IPS DF 19.7 (cell line): Measurements from ENCODE around the gene RNASE2.
"Not testable (repeated sequence)": the region's sequence is repeated elsewhere in the genome, so short reads cannot be mapped to it uniquely, and the experiment has no call there.

Experiments used
- DNase-seq: peaks from one replicate; pipeline ENCODE4 v3.0.0-alpha.2; 2013; ENCODE audit warnings: low read depth, low spot score

Gene RNASE2

DNA sequence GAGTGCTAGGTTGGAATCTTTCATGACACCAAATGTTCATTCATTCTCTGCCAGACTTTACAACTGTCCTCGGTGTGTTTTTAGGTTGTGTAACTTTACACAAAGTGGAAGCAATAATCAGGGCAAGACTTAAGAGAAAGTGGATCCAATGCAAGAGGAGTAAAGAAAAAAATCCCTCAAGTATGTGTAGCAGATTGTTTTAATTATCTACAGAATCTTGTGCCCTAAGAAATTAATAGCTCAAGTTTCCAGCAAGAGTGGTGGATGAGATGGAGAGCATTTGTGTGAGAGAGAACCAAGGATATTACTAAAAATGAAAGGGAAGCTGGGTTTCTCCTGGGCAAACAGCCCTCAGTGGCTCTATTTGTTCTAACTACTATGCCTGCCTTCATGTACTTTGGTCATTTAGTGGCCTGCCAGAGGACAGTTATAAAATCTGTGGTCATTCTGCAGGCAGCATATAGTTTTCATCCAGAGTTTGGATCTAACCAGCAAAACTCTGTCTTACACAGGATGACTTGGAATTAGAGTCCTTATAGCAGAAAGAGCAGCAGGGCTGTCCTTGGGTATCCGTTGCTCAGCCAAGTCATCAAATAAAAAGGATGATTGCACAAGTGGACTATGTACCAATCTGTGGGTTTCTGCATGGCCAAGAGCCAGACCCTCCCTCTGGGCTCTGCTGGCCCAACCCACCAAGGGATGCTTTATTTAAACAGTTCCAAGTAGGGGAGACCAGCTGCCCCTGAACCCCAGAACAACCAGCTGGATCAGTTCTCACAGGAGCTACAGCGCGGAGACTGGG is at the start of gene RNASE2:
TSS of gene RNASE2 (plus strand) at position 752 of the 802 bp plus-strand sequence. CDS start 285 bp downstream, outside the sequence.
- not testable (repeated sequence) for DNase-seq

DNA sequence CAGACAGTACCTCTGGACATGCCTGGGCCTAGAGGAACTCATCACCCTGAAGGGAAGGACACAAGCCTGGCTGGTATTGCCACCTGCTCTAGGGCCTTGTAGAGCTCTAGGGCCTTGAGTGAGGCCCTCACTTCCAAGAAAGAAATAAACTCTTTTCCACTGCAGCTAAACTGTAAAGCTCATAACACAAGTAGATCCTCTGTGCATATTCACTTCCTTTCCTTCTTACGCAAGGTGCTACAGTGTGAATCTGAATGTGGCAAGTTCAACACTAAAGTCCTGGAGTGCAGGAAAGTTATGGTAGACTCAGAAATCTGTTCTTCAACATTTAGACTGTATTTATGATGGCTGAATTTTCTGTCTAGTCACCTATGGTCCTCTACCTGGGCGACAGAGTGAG is 49.6 kb upstream of the RNASE2 start:
- DNase-seq = no peak

DNA sequence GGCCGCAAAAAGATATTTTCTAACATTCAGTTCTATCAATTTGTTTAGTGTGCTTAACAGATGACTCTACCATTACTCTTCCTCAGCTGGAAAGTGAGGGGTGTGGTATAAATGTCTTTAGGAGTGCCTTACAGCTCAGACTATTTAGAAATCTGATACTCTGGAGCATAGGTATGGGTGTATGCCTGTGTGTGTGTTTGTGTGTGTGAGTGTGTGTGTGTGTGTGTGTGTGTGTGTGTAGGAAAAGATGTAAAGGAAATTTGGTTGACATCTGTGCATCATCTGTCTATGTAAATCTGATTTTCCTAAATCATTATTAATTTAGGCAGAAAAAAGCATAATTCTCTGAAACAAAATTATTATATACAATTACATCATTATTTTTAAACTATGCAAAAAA is 48.1 kb upstream of the RNASE2 start:
- DNase-seq = no peak

DNA sequence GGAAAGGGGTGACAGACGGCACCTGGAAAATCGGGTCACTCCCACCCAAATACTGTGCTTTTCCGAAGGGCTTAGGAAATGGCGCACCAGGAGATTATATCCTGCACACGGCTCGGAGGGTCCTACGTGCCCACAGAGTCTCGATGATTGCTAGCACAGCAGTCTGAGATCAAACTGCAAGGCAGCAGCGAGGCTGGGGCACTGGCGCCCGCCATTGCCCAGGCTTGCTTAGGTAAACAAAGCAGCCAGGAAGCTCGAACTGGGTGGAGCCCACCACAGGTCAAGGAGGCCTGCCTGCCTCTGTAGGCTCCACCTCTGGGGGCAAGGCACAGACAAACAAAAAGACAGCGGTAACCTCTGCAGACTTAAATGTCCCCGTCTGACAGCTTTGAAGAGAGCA is 44.5 kb upstream of the RNASE2 start:
- not testable (repeated sequence) for DNase-seq

DNA sequence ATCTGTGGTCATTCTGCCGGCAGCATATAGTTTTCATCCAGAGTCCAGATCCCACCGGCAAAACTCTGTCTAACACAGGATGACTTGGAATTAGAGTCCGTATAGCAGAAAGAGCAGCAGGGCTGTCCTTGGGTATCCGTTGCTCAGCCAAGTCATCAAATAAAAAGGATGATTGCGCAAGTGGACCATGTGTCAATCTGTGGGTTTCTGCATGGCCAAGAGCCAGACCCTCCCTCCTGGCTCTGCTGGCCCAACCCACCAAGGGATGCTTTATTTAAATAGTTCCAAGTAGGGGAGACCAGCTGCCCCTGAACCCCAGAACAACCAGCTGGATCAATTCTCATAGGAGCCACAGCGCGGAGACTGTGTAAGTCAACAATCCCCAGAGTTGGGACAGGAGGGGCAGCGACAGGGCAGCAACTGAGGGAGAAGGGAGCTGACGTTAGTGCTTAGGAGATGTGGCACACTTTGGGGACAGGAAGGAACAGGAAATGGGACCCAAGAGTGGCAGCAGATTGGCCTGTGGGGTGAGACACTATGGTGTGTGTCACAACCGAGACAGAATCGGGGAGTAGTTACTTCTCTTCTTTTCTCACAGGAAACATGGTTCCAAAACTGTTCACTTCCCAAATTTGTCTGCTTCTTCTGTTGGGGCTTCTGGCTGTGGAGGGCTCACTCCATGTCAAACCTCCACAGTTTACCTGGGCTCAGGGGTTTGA is 36.1 kb upstream of the RNASE2 start:
- not testable (repeated sequence) for DNase-seq

DNA sequence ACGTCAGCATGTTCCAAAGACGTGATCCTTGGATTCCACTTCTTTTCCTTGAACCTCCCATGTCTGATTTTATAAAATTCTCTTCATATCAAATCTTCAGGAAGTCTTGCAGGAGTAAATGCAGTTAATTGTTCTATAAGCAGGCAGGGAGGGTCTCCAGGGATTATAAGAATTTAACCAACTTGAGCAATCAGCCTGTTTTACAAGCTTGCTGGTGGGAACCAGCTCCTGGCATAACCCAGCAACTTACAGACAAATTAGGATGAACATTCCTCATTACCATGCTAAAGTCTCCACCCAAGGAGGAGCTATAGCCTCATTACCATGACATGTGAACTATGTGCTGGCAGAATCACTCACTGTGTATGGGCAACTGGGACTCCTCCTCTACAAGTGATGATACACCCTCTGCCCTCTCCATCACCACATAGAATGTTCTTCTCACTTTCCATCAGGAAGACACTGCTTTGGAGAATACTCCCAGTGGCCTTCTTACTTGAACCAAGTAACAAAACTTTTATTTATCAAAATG is 31.5 kb upstream of the RNASE2 start:
- DNase-seq = not testable (repeated sequence)

DNA sequence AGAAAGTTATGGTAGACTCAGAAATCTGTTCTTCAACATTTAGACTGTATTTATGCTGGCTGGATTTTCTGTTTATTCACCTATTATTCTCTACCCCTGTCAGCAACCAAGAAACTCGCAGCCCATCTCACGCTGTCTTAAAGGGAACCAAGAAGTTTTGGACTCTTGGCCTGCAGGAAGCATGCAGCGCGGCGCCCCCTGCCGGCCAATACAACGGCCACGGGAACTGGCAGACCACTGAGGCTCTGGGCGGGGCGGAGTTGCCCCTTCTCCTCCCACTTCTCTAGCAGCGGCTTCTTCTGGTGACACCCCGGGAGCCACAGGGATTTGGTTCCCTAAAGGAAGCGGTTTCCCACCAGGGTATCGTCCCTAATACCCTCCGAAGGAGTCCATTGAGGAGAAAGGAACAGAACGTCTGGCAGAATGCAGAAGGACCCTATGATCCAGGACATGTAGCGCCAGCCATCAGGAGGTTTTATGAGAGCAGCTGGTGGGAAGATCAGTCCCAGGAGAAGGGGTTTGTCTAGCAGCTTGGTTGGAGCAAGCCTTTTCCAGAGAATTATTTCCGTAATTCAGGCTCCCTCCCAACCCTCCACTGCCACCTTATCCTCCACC is 21.0 kb upstream of the RNASE2 start:
- DNase-seq = peak; percentile 15

DNA sequence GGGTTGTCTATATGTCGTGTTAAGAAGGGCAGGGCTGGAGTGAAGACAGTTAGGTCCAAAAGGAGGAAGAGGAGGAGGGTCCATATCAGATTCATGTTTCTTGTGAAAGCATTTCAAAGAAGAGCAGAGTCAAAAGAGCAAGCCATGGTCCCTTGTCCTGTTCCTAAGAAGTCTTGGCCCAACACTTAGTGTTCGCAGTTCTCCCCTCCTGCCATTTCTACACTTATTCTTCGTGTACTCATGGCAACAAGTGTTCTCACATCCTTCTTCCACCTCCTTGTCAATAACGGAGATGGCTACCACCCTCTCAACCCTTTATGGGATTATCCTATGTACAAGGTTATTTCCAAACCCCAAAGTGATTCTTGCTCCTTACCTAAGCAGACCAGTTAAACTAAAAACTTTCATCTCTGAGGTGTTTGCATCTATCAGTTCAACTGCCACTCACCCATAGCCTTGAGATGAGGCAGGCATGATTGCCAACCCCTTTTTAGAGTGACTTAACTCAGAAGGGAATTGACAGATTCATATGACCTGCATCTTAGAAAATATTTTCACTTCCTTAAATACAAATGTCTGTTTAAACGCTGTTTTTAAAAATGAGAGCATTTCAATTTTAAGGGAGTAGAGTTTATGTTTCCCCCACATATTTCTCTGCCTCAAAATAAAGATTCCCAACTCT is 19.8 kb upstream of the RNASE2 start:
- DNase-seq = no peak

DNA sequence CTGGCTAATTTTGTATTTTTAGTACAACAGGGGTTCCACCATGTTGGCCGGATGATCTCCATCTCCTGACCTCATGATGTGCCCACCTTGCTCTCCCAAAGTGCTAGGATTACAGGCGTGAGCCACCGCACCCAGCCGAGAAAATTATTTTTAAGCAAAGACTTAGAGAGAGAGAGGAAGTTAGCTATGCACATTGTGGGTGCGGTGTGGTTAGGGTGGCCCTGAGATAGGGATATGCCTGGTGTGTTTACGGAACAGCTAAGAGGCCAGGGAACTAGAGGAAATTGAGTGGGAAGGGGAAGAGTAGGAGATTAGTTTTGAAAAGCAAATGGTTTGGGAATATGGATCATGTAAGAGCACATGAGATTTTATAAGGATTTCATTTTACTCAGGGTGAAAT is 10.1 kb upstream of the RNASE2 start:
- not testable (repeated sequence) for DNase-seq

DNA sequence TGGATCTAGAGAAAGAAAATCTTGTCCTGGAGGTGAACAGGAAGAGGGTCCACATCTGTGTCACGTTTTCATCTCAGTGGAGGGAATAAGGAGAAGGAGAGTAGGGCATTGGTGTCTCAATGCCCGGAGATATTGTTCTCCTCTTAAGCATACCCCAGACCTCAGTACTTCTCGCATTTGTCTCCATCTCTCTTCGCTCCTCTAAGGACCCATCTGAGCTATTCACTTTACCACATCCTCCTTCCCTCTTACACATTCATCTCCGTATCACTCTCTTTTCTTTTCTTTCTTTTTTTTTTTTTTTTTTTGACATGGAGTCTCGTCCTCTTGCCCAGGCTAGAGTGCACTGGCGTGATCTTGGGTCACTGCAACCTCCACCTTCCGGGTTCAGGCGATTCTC is 8.6 kb upstream of the RNASE2 start:
- not testable (repeated sequence) for DNase-seq

DNA sequence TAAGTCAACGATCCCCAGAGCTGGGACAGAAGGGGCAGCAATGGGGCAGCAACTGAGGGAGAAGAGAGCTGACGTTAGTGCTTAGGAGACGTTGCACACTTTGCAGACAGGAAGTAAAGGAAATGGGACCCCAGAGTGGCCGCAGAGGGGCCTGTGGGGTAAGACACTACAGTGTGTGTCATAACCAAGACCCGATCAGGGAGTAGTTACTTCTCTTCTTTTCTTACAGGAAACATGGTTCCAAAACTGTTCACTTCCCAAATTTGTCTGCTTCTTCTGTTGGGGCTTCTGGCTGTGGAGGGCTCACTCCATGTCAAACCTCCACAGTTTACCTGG is 219 bp downstream of the RNASE2 start:
- DNase-seq = not testable (repeated sequence)

DNA sequence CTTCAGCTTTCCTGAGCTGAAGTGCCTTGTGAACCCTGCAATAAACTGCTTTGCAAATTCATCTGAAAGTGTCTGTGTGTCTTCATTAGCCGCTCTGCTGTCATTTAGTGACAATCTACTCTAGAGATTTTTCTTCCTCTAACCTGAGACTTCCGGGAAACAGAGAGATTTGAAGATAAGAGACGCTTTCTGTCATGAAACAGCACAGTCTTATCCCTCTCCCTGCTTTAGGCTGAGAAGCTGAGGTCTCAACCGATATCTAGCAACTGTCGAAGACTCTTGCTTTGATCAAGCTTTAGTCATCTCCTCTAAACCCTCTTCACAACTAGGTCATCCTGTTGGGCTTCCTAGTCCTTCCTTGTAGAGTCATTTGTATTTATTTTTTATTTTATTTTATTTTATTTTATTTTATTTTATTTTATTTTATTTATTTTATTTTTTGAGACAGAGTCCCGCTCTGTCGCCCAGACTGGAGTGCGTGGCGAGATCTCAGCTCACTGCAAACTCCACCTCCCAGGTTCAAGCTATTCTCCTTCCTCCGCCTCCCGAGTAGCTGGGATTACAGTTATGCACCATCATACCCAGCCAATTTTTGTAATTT is 1.2 kb downstream of the RNASE2 start:
- no peak for DNase-seq

DNA sequence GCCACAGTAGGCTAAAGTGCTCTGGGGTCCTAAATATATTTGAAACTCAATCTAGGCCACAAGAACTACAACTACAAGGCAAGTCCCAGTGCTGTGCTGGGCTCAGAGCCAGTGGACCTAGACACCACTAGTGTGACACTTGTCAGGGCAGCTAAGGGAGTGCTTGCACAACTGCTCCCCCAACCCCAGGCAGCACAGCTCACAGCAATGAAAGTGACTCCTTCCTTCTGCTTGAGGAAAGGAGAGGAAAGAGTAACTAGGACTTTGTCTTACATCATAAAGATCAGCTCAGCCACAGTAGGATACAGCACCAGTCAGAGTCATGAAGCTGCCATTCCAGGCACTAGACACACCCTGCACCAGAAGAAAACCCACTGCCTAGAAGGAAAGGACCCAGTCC is 3.7 kb downstream of the RNASE2 start:
- not testable (repeated sequence) for DNase-seq

DNA sequence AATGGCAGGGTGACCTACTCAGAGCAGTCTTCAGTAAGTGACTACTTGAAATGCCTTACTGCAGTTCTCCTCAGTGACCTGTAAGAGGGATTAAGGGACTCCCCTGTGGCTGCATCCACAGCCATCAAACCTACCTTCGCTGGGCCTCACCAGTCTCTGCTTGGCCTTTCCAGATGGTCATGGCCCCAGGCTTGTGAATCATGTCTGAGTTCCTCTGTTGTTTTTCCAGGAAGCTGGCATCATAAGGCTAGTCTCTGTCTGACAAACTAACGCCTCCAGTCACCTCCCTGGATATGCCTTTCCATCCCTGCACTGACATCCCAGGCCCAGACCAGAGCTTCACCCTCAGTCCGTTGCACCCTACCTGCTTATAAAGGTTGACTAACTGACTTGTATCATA is 14.0 kb downstream of the RNASE2 start:
- no peak for DNase-seq

DNA sequence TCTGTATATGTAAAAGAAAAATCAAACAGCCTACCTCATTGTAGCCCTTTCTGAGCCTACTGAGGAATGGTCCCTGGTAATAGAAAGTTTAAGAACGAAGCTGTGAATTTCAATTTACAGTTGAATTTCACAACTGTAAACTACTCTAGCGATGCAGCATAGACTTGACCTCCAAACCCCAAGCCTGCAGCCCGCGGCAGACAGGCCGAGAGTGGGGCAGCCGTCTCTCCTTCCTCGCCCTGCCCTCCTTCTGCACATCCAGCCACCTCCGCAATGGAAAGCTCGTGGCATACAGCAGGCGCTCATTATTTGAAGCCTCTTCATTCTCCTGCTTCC is 15.3 kb downstream of the RNASE2 start:
- no peak for DNase-seq

DNA sequence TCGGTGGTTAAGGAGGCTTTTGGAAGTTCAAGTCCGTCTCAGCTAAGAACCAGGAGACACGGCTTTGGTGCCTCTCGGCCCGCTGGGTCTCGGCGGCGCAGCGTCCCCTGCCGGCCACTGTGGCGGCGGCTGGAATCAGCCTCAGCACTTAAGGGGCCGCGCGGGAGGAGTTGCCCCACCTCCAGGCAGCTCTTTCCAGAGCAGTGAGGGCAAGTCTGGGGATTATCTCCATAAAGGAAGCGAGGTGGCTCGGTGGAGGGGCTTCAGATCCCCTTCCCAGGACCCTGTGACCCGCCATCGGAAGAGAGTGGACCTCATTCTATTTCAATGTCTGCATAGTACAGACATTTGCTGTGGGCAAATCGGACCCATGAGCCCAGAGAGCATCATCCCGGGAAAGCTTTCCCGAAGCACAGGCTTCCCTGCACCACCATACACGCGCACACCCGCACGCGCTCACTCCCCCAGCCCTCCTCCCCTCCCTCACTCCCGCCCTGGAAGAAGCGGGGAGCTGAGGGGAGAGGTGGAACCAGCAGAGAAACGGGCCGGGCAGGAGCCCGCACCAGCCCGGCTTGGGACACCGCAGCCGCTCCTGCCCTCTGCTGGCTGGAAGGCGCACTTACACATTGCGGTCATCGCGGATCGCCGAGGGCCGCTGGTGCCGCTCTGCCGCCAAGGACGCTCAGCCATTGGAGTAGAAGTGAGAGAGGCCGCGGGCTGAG is 15.9 kb downstream of the RNASE2 start:
- DNase-seq = no peak

DNA sequence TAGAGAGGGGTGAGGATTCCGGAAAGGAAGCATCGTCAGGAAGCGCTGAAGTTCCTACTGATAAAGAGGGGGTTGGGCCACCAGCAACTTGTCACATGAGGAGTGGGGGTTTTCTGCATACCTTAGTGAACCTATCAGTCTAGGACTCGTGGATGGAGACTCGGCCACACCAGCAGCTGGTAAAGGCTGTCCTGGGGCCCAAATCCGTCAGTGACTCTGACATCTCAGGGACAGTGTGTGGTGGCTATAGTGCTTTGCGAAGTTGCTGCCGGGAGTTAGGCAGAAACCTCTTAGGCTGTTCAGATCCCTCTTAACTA is 16.4 kb downstream of the RNASE2 start:
- DNase-seq = no peak

DNA sequence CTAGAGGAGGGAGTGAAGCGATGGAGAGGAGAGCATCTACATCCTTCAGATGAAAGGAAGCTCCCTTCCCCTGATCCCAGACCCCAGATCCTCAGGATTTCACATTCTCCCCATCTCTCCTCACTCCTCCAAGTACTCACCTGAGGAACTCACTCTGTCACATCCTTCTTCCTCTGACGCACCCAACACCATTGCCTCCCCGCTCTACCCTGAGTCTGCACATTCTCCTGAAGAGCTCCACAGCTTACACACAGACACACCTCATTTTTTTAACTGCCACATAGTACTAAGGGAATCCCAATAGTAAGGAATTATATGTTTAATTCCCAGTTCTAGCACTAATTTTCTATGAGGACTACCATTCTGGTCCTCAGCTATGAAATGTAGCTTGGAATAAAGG is 18.2 kb downstream of the RNASE2 start:
- DNase-seq = no peak

DNA sequence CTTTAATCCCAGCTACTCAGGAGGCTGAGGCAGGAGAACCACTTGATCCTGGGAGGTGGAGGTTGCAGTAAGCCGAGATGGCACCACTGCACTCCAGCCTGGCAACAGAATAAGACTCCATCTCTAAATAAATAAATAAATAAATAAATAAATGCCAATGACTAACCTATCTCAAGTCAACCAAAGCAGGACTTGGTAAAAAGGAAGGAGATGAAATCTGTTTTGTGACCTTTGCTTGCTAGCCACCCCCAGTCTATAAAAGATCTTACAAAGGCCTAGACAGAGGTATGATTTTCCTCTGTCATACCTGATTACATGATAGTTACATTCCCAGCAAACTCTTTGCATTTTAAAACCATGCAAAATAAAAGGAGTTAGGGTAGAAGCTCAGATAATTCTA is 21.0 kb downstream of the RNASE2 start:
- no peak for DNase-seq

DNA sequence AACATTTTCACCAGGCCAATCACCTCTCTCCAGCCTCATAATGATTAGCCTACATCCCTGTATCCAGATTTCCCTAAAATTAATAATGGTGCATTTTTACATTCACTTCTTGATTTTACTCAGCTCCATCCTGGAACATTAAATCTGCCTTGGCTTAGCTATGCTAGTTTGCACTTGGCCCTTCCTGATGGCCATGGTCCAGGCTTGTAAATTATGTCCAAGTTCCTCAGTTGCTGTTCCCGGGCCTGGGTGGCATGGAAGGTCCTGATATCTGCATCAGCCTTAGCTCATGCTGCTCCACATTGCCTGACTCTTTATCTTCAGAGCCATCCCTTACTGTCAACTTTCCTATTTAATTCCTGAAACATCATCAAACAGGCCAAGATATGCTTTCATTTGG is 23.4 kb downstream of the RNASE2 start:
- no peak for DNase-seq

DNA sequence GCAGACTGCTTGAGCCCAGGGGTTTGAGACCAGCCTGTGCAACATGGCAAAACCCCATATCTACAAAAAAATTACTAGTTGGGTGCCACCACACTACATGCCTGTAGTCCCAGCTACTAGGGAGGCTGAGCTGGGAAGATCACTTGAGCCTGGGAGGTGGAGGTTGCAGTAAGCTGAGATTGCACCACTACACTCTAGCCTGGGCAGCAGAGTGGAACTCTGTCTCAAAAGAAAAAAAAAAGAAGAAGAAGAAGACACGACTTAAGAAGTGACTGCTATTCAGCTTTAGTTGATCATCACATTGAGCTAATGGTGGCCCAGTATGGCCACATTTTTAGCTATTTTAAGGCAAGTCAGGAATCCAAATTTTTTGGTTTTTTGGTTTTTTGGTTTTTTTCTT is 25.6 kb downstream of the RNASE2 start:
- no peak for DNase-seq
